ENCODE results near the gene ABLIM2.

Gene ABLIM2

GRCh38 chr4:8080754-8081065 is 77.9 kb downstream of the ABLIM2 start:
- peak in 2 of 10 donors; percentile 65 to 79 for DNase-seq
- intact Hi-C loops (cut with DNase I): no loop called here

GRCh38 chr4:8079916-8080753 is 78.5 kb downstream of the ABLIM2 start:
- intact Hi-C loops (cut with DNase I): no loop called here
- peak in 3 of 10 donors; percentile 64 to 85 (median 74) for DNase-seq

DNA sequence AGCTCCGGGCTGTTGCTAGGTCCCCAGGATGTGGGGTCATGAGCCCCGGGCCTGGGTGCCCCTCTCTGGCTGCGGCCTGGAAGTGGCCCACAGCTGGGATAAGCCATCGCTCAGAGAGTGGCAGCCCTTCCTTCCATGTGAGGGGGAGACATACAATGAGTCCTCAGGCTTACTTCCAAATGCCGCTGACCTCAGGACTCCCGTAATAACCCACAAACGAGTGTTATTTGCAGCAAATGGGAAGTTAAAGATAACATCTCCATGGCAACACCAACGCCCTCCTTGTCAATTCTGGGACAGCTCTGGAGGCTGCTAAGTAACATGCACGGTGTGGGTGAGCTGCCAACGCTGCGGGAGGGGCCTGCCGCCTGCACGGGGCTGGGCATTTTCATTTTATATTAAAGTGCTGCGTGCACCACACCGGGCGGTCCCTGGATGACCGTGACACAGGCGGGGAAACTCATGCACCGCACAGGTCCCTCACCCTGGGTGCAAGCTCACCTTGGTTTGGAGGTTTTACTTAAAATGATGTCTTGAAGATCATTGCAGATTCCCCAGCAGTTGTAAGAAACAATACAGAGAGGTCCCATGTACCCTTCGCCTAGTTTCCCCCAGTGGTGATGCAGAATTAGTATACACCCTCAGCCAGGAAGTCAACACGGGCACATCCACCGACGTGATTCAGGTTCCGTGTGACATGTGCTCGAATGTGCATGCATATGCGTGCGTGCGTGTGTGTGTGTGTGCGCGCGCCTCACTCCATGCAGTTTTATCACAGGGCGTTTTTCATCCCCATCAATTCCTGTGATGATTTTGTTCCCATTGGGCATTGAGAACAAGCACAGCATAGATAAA is 79.4 kb downstream of the ABLIM2 start:
- DNase-seq: peak in 7 of 10 donors; percentile 56 to 95 (median 65)
- intact Hi-C loops (cut with DNase I): no loop called here

- peak in 2 of 10 donors; percentile 51 to 62 for DNase-seq
- intact Hi-C loops (cut with DNase I): no loop called here
Measured at GRCh38 chr4:8078610-8079015, 80.0 kb downstream of the ABLIM2 start.

GRCh38 chr4:8078109-8078494 is 80.5 kb downstream of the ABLIM2 start:
- peak in 3 of 10 donors; percentile 36 to 55 (median 39) for DNase-seq
- intact Hi-C loops (cut with DNase I): no loop called here

- peak in 3 of 10 donors; percentile 51 to 77 (median 64) for DNase-seq
- intact Hi-C loops (cut with DNase I): no loop called here
Measured at GRCh38 chr4:8077181-8078108, 81.2 kb downstream of the ABLIM2 start.

DNA sequence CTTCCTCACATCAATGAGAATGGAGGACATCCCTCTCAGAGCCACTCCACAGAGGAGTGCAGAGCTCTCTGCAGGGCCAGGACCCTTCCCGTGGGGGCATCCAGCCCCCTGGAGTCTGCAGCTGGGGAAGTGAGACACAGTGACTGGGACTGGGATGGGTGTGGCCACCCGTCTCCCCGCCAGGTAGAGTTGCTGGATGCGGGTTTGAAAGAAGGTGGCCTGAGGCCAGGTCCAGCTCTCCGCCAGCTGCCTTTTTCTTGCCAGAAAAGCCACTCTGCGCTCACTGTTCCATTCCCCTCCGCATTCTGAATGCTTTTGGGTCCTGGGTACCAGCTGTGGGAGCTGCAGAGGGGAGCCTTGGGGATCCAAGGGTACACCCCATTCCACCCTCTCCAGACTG is 82.6 kb downstream of the ABLIM2 start:
- intact Hi-C loops (cut with DNase I): no loop called here
- DNase-seq: peak in 3 of 10 donors; percentile 44 to 72 (median 54)

GRCh38 chr4:8073206-8073863 is 85.3 kb downstream of the ABLIM2 start:
- DNase-seq: peak in 3 of 10 donors; percentile 63 to 83 (median 63)
- intact Hi-C loops (cut with DNase I): no loop called here

GRCh38 chr4:8072235-8072968 is 86.2 kb downstream of the ABLIM2 start:
- DNase-seq: peak in 3 of 10 donors; percentile 81 to 86 (median 85)
- intact Hi-C loops (cut with DNase I): no loop called here

DNA sequence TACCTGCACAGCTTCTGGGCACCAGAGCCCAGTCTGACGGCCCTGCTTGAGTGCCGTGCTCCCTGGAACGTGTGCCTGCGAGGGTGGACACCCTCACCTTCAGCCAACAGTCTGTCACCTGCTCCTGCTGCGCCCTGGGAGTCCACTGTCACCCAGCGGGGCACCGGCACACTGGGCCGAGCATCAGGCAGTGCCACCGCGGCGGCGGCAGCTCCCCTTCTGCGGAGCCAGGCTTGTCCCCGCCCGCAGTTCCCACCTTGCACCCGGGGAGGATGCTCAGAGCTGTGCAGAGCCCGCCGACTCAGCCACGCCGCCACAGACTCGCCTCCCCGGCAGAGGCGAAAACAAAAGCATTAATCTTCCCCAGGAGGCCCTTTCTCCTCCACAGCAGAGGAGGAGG is 86.8 kb downstream of the ABLIM2 start:
- intact Hi-C loops (cut with DNase I): no loop called here
- DNase-seq: peak in 7 of 10 donors; percentile 54 to 92 (median 56)

DNA sequence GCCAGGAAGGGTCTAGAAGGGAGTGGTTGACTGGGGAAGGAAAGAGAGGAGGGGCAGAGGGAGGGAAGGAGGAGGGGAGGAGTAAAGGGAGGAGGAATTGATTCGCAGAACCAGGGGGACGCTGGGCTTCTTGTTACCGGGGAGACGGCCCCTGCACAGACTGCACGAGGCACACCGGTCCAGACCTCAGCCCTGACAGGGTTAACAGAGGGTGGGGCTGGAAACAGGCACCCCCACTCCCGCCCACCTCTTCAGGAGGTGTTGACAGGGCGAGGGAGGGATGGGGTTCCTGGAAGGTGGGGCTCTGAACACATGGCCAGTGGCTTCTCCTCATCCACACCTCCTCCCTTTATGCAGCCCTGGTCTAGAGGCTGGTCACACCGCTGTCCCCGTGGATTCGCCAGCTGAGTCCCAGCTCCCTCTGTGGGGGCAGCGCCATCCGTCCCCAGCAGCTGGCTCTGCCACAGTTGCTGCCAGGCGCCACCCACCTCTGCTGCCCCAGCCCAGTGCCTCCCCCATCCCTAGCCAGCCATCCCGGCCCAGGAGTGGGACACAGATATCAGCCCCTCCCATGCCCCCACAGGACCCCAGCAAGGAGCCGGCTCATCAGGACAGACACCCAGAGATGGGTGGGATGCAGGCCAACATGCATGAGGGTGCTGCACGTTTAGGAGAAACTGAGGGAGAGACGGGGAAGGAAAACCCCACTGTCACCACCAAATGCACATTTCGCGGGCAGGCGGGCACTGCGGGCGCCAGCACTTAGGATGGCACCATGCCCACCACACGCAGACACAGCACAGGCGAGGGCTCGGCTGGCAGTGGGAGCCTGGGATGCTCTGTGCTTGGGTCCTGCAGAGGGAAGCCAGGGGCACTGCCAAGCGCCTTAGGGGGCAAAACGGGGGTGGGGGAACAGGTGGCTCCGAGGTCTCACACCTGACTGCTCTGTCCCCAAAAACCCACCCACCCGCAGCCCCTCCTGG is 87.6 kb downstream of the ABLIM2 start:
- DNase-seq: peak in 8 of 10 donors; percentile 58 to 94 (median 69)

GRCh38 chr4:8069102-8069752 is 89.4 kb downstream of the ABLIM2 start:
- peak in 3 of 10 donors; percentile 64 to 79 (median 77) for DNase-seq
- intact Hi-C loops (cut with DNase I): no loop called here

More for the DNA sequence above, 87.6 kb downstream of the ABLIM2 start:
- intact Hi-C loops (cut with DNase I): no loop called here

- intact Hi-C loops (cut with DNase I): no loop called here
- DNase-seq: peak in 3 of 10 donors; percentile 70 to 84 (median 82)
Measured at GRCh38 chr4:8067945-8068896, 90.4 kb downstream of the ABLIM2 start.

- DNase-seq: peak in 3 of 10 donors; percentile 62 to 77 (median 76)
- intact Hi-C loops (cut with DNase I): no loop called here
Measured at GRCh38 chr4:8067274-8067936, 91.2 kb downstream of the ABLIM2 start.

- intact Hi-C loops (cut with DNase I): no loop called here
- DNase-seq: no peak
Measured at GRCh38 chr4:8066336-8066931, 92.2 kb downstream of the ABLIM2 start.

Measured in posterior cingulate gyrus (tissue), 11 donors.